AG04449 (cell line): ENCODE results near the gene SNRNP200.

Source experiments
- CTCF ChIA-PET: fragments of 350-600 bp; formaldehyde crosslinking; extraction: SDS; loops from one replicate; lab custom pipeline; 2021; ENCODE audit warnings: antibody characterized with exemption; lab: Yijun Ruan, JAX
- POLR2A ChIA-PET: fragments of 400-600, 350-600 bp; formaldehyde crosslinking; extraction: SDS; loops from one replicate; lab custom pipeline; 2020; ENCODE audit warnings: antibody characterized with exemption, inconsistent platforms; lab: Yijun Ruan, JAX
- DNase-seq: peaks from one replicate; pipeline ENCODE4 v3.0.0-alpha.2; 2010; ENCODE audit warnings: low read depth, low spot score
- H3K4me3 ChIP-seq: 2 replicates; pipeline ENCODE4 v1.5.1; 2011; ENCODE audit warnings: low read depth, mild to moderate bottlenecking, control low read depth, low read length
- CTCF ChIP-seq: IDR thresholded peaks from one replicate; pipeline ENCODE4 v1.5.1; 2011; ENCODE audit warnings: mild to moderate bottlenecking, moderate library complexity, low read length, control low read depth, inconsistent platforms; ENCODE audit not compliant: insufficient read depth; ENCODE audit errors: missing control alignments

The SNRNP200 gene

GRCh38 chr2:96274355-96275056 is 30.8 kb downstream of the SNRNP200 start:
- POLR2A ChIA-PET, result interaction anchor here (1.1 kb wide), 1 partner anchor 10 kb away, joined by 3 read pairs; no protein-coding TSS in a partner anchor
- TF ChIP-seq CTCF, result no peak

DNA sequence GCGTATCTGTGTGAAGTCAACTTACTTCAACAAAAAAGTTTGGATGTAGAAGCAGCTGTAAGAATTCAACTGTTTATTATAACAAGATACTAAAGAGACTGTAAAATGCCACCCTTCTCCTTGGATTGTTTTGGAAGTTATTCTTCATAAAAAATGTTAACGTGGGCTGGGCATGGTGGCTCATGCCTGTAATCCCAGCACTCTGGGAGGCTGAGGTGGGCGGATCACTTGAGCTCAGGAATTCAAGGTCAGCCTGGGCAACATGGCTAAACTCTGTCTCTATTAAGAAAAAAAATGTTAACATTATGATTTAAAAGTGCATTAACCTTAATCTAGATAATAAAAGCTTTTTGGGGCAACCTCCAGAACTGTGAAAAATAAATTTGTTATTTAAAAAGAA is 31.6 kb downstream of the SNRNP200 start:
- ChIA-PET CTCF (interaction anchor here (0.9 to 4.8 kb wide), 6 partner anchors 9 to 281 kb away, joined by 3 to 18 read pairs (median 4); partner anchors contain the start of gene ASTL), POLR2A (interaction anchor here (1.1 kb wide), 1 partner anchor 11 kb away, joined by 3 read pairs; no protein-coding TSS in a partner anchor)
- H3K4me3 ChIP-seq, result no peak overlapping the region
- no peak for TF ChIP-seq CTCF
- DNase-seq, result no peak

More at GRCh38 chr2:96274355-96275056, 30.8 kb downstream of the SNRNP200 start:
- DNase-seq, result no peak
- H3K4me3 ChIP-seq, result no peak overlapping the region
- CTCF ChIA-PET, result interaction anchor here (0.9 to 4.8 kb wide), 6 partner anchors 10 to 282 kb away, joined by 3 to 18 read pairs (median 4); partner anchors contain the start of gene ASTL

GRCh38 chr2:96271995-96272394 is 33.4 kb downstream of the SNRNP200 start:
- DNase-seq, result no peak
- no peak for TF ChIP-seq CTCF
- POLR2A ChIA-PET, result no interaction called here
- CTCF ChIA-PET, result interaction anchor here (4.8 kb wide), 1 partner anchor 97 kb away, joined by 18 read pairs; no protein-coding TSS in a partner anchor
- no peak overlapping the region for H3K4me3 ChIP-seq

GRCh38 chr2:96267159-96267971 is 38.0 kb downstream of the SNRNP200 start:
- TF ChIP-seq CTCF, result peak; percentile 56
- no peak for DNase-seq
- ChIA-PET POLR2A (interaction anchor here (0.7 to 1.0 kb wide), 2 partner anchors 38 to 290 kb away, joined by 3 read pairs; partner anchors contain the start of gene SNRNP200), CTCF (interaction anchor here (0.6 to 4.4 kb wide), 14 partner anchors 9 to 275 kb away, joined by 3 to 51 read pairs (median 4); partner anchors contain the start of gene ASTL)
- H3K4me3 ChIP-seq, result peak overlapping the region; percentile 91

DNA sequence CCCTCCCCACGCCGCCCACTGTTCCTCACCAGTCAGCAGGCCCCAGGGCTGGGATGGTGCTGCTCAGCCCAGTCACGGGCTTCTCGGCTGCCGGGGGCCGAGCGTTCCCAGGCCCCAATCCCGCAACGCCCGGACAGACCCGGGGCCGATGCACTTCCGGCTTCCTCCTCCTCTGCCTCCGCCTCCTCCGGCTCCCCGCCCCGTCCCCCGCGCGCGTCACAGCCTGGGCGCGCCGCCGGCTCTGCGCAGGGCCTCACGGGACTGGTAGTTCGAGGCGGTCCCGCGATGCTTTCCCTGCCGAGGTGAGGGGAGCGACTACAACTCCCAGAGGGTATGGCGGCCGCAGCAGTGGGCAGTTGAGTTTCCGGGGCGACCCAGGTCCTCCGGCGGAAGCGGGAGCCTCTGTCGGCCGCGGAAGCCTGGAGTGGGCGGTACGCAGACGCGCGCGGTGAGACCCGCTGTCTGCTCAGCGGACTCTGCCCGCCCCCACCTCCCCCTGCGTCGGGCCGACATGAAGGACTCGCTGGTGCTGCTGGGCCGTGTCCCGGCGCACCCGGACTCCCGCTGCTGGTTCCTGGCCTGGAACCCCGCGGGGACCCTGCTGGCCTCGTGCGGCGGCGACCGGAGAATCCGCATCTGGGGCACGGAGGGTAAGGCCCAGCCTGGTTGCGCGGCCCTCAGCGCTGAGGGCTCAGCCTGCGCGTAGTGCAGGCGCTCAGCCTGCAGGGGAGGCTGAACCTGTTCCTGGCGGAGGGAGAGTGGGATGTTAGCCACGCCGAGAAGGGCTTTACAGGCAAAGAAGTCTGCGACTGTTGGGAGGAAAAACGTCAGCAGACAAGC is 39.3 kb downstream of the SNRNP200 start, which contains the start of the genes CIAO1 and TMEM127:
Gene CIAO1, plus strand, starts transcription at position 386 of the 840 bp plus-strand sequence. Its CDS starts 126 bp downstream, at position 512.
Gene TMEM127, minus strand, starts transcription at position 158 of the 840 bp plus-strand sequence. CDS start 616 bp downstream, outside the sequence.
- ChIA-PET CTCF (interaction anchor here (0.7 to 4.4 kb wide), 6 partner anchors 28 to 244 kb away, joined by 3 to 51 read pairs (median 4); partner anchors contain the start of gene ASTL), POLR2A (interaction anchor here (0.7 to 1.0 kb wide), 2 partner anchors 39 to 291 kb away, joined by 3 read pairs; partner anchors contain the start of gene SNRNP200)
- H3K4me3 ChIP-seq, result peak within 1 kb of the TSS; percentile 93
- TF ChIP-seq CTCF, result peak; percentile 48
- DNase-seq, result peak; percentile 68
